Fibroblast of skin of abdomen (primary cell): Measurements from ENCODE around the gene ZNF324. TPM values are rescaled to one million over a fixed set of nuclear protein-coding genes. Genes with fewer than 3 reads are reported as not detected.
"Not testable (repeated sequence)": the region's sequence is repeated elsewhere in the genome, so short reads cannot be mapped to it uniquely, and the experiment has no call there.

Source experiments
- DNase-seq: peaks from one replicate; pipeline ENCODE4 v3.0.0-alpha.2; 2013
- polyA plus RNA-seq, 2 experiments: library from polyadenylated mRNA; unstranded; fragments of 120-200 nt; gene quantifications; one replicate each; pipeline ENCODE4 v1.2.1, GENCODE V29; 2013; ENCODE audit not compliant: insufficient read length in 2 of 2

ZNF324 gene
- 4.3 TPM for polyA plus RNA-seq (2013, experiment 1 of 2; ENCODE audit: insufficient read length)
- 4.8 TPM for polyA plus RNA-seq (2013, experiment 2 of 2; ENCODE audit: insufficient read length)

- peak; percentile 94 for DNase-seq
Observed at GRCh38 chr19:58466760-58467589, at the start of gene ZNF324. ZNF324 (plus strand) TSS chr19:58467080; CDS start chr19:58469186, 2,106 bp downstream.

GRCh38 chr19:58428617-58429016, 38.3 kb upstream of the ZNF324 start:
- DNase-seq, result no peak

- DNase-seq, result no peak
Observed at GRCh38 chr19:58429745-58430144, 37.1 kb upstream of the ZNF324 start.

GRCh38 chr19:58434217-58434616, 32.7 kb upstream of the ZNF324 start:
- DNase-seq, result no peak

DNA sequence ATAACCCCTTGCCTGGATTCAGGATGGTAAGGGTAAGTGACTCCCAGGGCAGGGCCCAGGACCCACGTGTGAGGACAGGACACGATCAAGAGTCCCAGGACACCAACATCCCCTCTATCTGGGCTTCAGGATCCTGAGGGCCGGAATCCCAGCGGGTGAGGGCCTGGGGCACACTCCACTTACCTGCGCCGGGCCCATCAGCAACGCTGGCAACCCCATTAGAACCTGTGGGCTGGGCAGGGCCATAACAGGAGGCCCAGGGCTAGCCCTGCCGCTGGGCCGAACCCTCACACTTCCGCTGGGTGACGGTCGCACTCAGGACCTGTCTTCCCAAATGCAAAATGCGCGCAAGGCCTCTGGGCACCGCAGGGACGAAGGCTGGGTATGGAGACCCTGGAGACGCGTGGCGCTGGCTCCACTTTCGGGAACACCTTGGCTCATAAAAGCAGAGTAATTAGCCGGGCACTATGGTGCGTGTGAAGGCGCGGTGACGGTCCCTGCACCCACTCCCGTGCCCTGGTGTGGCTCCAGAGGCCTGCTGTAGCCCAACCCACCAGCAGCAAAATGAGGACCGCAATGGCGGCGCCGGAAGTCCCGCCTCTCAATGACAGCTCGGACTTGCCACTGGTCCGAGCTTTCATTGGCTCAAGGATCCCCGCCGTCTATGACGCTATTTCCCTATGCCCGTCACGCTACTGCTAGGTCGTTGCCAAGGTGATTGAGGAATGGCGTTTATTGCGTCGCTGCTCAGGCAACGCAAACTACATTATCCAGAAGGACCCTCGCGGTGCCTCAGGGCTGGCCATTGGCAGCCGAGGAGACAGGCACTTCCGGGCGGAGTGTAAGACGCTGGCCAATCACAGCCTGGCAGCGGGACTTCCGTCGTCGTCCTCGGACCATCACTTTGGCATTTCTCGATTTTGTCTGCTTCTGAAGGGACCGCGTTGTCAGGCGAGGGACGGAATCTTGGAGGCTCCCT, 27.0 kb upstream of the ZNF324 start, which contains the start of gene ZNF132:
Gene ZNF132, minus strand, starts transcription at position 578 of the 979 bp plus-strand sequence. Its CDS starts 332 bp downstream, at position 246.
- DNase-seq, result peak; percentile 100

DNA sequence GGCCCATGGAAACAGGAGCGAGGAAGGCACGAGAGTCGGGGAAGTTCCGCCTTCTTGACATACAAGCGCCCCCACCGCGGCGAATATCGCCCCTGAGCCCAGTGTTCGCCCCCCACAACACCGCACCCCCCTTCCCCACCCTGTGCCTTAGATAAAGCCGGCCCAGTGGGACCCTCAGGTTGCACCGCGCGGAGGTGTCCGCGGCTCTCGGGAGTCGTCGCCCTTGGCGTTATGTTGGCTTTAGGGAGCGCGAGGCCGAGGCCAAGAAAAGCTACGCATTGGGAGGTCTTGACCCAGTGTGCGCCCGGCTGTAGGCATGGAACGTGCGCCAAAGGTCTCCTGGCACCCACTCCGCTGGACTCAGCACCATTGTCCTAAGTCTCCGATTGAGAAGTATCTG, 26.3 kb upstream of the ZNF324 start:
- DNase-seq, result no peak

GRCh38 chr19:58442986-58443385, 23.9 kb upstream of the ZNF324 start:
- DNase-seq, result not testable (repeated sequence)

DNA sequence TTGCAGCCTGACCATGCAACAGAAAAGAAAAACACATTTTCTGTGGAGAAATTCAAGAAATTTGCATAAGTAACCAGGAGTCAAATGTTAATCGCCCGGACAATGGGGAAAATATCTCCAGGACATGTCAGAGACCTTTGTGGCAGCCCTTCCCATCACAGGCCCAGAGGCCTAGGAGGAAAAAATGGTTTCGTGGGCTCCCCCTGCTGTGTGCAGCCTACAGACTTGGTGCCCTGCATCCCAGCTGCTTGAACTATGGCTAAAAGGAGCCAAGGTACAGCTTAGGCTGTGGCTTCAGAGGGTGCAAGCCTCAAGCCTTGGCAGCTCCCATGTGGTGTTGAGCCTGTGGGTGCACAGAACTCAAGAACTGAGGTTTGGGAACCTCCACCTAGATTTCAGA, 18.0 kb upstream of the ZNF324 start:
- DNase-seq, result not testable (repeated sequence)

GRCh38 chr19:58449980-58450379, 16.9 kb upstream of the ZNF324 start:
- not testable (repeated sequence) for DNase-seq

DNA sequence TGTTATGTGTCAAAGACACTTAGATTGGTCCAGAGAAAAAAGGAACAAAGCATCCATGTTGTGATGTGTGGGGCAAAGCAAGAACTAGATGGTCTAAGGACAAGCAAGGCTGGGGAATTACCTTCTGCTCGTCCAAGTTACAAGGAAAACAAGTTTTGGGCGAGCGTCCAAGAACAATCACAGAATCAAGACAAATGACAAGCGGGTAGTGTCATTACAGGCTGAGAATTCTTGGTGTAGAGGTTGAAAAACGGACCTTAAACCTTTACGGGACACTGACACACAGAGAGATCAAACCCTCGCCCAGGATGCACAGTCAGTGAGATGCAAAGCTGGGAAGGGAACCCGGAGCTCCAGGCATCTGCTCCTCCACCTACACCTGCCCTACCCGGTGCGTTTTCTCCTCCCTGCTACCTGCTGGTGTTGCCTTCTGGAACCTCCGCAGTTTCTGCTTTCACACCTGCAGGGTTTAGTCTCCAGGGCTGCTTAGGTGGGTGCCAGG, 16.0 kb upstream of the ZNF324 start:
- DNase-seq, result no peak

- peak; percentile 94 for DNase-seq
Observed at GRCh38 chr19:58451358-58452101, 15.3 kb upstream of the ZNF324 start, which contains the start of gene ZNF324B. ZNF324B (plus strand) TSS chr19:58451622; CDS start chr19:58453702, 2,080 bp downstream.

DNA sequence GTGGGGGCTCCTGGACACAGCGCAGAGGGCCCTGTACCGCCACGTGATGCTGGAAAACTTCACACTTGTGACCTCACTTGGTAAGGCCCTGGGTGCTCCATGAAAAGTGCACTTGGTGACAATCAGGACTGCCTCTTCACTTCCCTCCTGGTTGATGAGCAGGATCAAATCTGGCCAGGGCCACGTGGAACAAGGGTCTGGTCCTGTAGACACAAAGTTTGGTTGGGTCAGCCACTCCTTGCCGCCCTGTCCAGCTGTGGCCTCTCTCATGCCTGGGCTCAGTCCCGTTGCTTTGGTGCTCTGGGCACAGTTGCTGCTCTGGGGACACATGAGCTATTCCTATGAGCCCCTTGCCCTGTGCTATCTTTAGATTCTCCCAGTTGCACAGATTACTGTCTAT, 13.1 kb upstream of the ZNF324 start:
- no peak for DNase-seq

DNA sequence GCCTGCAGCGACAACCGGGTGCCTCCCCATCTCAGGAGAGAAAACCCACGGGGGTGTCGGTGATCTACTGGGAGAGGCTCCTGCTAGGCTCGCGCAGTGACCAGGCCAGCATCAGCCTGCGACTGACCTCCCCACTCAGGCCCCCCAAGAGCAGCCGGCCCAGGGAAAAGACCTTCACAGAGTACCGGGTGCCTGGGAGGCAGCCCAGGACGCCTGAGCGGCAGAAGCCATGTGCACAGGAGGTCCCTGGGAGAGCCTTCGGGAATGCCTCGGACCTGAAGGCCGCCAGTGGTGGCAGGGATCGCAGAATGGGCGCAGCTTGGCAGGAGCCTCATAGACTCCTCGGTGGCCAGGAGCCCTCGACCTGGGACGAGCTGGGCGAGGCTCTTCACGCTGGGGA, 11.6 kb upstream of the ZNF324 start:
- DNase-seq, result no peak

- DNase-seq, result no peak
Observed at GRCh38 chr19:58456111-58456510, 10.8 kb upstream of the ZNF324 start.

DNA sequence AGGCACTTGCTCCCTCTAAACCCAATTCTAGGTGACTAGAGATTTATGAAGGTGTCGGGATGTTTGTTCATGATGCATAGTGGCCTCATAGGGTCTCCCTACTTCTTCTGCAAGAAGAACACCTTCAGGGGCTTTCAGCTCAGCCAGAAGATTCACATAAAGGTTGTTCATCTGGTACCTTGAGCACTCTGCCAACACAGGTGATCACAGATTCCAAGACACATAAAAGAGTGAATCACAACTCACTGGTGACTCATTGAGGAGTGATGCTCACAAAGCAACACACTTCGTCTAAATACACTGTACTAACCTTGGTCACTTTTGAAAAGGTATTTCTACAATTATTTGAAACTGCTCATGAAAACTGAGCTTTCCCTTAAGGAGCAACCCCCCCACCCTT, 6.8 kb upstream of the ZNF324 start:
- no peak for DNase-seq

- no peak for DNase-seq
Observed at GRCh38 chr19:58466089-58466759, 656 bp upstream of the ZNF324 start.

DNA sequence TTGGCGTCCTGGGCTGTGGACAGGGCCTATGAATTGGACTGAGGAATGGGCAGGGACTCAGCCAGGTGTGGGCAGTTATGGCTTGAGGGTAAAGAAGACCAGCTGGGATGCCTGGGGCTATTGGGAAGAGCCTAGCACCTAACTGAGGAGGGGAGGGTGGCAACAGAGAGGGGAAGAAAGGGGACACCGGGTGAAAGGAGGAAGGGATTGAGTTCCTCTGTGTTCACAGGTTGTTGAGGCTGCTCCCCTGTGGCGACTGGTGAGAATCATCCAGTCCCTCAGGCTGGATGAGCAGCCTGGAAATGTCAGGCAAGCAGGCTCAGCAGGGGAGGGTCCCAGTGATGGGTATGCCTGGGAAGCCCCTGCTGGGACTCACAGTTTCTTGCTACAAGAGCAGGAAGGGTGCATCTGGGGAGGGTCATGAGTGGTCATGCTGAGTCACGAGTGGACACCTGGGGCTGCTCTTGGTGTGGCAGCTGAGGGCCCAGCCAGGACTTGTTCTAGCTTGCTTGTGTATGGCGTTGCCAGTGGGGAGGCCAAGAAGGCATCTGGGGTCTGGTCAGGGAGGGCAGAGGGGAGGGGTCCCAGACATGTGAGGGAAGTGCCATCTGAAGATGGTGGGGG, 1.4 kb downstream of the ZNF324 start:
- no peak for DNase-seq

GRCh38 chr19:58469241-58470013, 2.5 kb downstream of the ZNF324 start:
- no peak for DNase-seq

GRCh38 chr19:58470837-58471543, 4.1 kb downstream of the ZNF324 start:
- DNase-seq, result not testable (repeated sequence)
